ENCODE results near the gene ABHD8.

- TF ChIP-seq SP1 (IDR thresholded peaks at IDR 0.05) (no peak), LEF1 (IDR thresholded peaks at IDR 0.05; ENCODE audit: borderline replicate concordance) (no peak), BHLHE40 (IDR thresholded peaks at IDR 0.05; ENCODE audit: borderline replicate concordance) (no peak), NFRKB (IDR thresholded peaks at IDR 0.05) (no peak), TARDBP (IDR thresholded peaks at IDR 0.05) (no peak), ELF4 (IDR thresholded peaks at IDR 0.05) (no peak), CTBP1 (IDR thresholded peaks at IDR 0.05; ENCODE audit: borderline replicate concordance) (no peak), L3MBTL2 (conservative IDR thresholded peaks at IDR 0.05) (no peak), SUZ12 (IDR thresholded peaks at IDR 0.05) (no peak), FOXA1 (IDR thresholded peaks at IDR 0.05) (no peak), FOXK2 (IDR thresholded peaks at IDR 0.05) (no peak)
Measured at GRCh38 chr19:17339088-17339741, 36.0 kb upstream of the ABHD8 start.

All from HEK293T (cell line).